Measurements from ENCODE around the gene POPDC2. TPM values are rescaled to one million over a fixed set of nuclear protein-coding genes. Genes with fewer than 3 reads are reported as not detected.

The POPDC2 gene
- total and polyA plus RNA-seq, 2 of the 4 experiments (the other 2 are of a cell fraction): under 0.01 to 0.29 TPM

DNA sequence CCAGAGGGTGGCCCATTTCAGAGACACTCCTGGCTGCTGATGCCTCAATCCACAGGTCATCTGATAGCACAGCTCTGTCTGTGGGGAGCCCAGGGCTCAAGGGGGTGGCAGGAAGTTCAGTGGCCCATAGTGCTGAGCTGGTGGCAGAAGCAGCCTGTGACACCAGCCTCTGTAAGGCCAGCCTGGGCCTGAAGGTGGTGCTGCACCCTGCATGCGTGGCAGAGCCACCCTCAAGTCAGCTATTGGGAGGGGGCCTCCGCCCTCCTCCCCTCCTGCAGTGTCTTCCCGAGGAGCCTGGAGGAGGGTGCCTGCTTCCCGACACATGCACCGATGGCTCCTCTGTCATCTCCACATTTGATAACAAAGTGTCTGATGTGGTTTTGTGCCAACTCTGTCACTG lies 59.7 kb downstream of the POPDC2 start:
- Histone ChIP-seq H4K8ac (ENCODE audit: low read depth in 2 of 2, low read length in 2 of 2) (no peak overlapping the region), H3K18ac (ENCODE audit: low read depth, low read length) (no peak overlapping the region), H3K79me1 (ENCODE audit: low read depth in 1 of 2, low read length in 2 of 2) (no peaks in the 10 kb centered on the region), H3K14ac (replicated peaks; ENCODE audit: low read depth, low read length) (no peak overlapping the region), H3K4ac (ENCODE audit: low read depth, low read length) (no peak overlapping the region), H4K20me1 (ENCODE audit: insufficient read depth, low read length) (no peaks in the 10 kb centered on the region), H3K4me1 (ENCODE audit: control insufficient read depth, insufficient read depth, low read length) (no peaks in the 10 kb centered on the region), H2BK5ac (ENCODE audit: low read depth, low read length, poor library complexity, severe bottlenecking) (no peak overlapping the region), H2AK5ac (ENCODE audit: low read depth, low read length) (no peak overlapping the region), H2AK9ac (replicated peaks; ENCODE audit: low read depth, low read length, poor library complexity) (no peak overlapping the region), H4K91ac (ENCODE audit: insufficient read depth, low read depth, low read length) (no peak overlapping the region), H4K5ac (ENCODE audit: low read depth, low read length) (no peak overlapping the region), H2AFZ (replicated peaks; ENCODE audit: low read length, poor library complexity) (no peak overlapping the region), H3K27me3 (ENCODE audit: control insufficient read depth, insufficient read depth, low read length) (peaks cover 19% of the 10 kb centered on the region), H3K23ac (ENCODE audit: low read depth, low read length) (no peak overlapping the region), H3K56ac (ENCODE audit: extremely low read depth, insufficient read depth, low read length) (no peak overlapping the region), H3K9ac (ENCODE audit: low read depth, low read length) (no peak overlapping the region), H3K9me3 (ENCODE audit: control insufficient read depth, insufficient read depth, low read length) (no peaks in the 10 kb centered on the region), H3K9me1 (ENCODE audit: insufficient read depth, low read length) (no peaks in the 10 kb centered on the region), H3K36me3 (ENCODE audit: control insufficient read depth, insufficient read depth, low read length) (no peaks in the 10 kb centered on the region), H3K4me3 (ENCODE audit: insufficient read depth, low read depth, low read length) (no peak overlapping the region), H2BK15ac (ENCODE audit: low read depth, low read length) (no peak overlapping the region), H3K27ac (ENCODE audit: insufficient read depth, low read length) (no peak overlapping the region), H2BK20ac (ENCODE audit: low read depth, low read length) (no peak overlapping the region), H2BK120ac (ENCODE audit: low read depth, low read length) (no peak overlapping the region), H3K4me2 (ENCODE audit: low read depth, low read length) (no peak overlapping the region)
- no TSS peak for BruUV-seq (replicated peaks)
- no peak for DNase-seq
- dilution Hi-C loops (cut with HindIII; ENCODE audit: low sequenced_read_pairs, unreplicated experiment): no loop called here
- POLR2A ChIA-PET (ENCODE audit: unreplicated experiment): no interaction called here
- intact Hi-C loops (cut with micrococcal nuclease): no loop called here
- CTCF ChIA-PET: no interaction called here
- WGBS, 2 experiments (ENCODE audit: extremely low coverage in 2 of 2, insufficient read length in 1 of 2): no CpG with 5 or more reads among the region's 5 CpGs
- no peak for TF ChIP-seq BHLHE40 (IDR thresholded peaks at IDR 0.05; ENCODE audit: low read depth, low read length)
- TF ChIP-seq SMC3 (IDR thresholded peaks at IDR 0.05; ENCODE audit: low read depth, low read length): no peak
- TF ChIP-seq MAZ (IDR thresholded peaks at IDR 0.05; ENCODE audit: borderline replicate concordance, low read depth, low read length): no peak
- TF ChIP-seq CHD1 (IDR thresholded peaks at IDR 0.05; ENCODE audit: low read depth, low read length): no peak
- TF ChIP-seq RAD21 (IDR thresholded peaks at IDR 0.05; ENCODE audit: low read length): peak; percentile 30
- TF ChIP-seq RCOR1 (IDR thresholded peaks at IDR 0.05; ENCODE audit: insufficient replicate concordance, low read length): no peak
- TF ChIP-seq CEBPB (IDR thresholded peaks at IDR 0.05; ENCODE audit: low read depth, low read length): no peak
- no peak for TF ChIP-seq FOS (IDR thresholded peaks at IDR 0.05; ENCODE audit: low read depth, low read length)
- TF ChIP-seq, protein P1, sequence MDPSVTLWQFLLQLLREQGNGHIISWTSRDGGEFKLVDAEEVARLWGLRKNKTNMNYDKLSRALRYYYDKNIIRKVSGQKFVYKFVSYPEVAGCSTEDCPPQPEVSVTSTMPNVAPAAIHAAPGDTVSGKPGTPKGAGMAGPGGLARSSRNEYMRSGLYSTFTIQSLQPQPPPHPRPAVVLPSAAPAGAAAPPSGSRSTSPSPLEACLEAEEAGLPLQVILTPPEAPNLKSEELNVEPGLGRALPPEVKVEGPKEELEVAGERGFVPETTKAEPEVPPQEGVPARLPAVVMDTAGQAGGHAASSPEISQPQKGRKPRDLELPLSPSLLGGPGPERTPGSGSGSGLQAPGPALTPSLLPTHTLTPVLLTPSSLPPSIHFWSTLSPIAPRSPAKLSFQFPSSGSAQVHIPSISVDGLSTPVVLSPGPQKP (IDR thresholded peaks at IDR 0.05; ENCODE audit: borderline replicate concordance, low read depth, low read length): no peak
- TF ChIP-seq, protein P2, sequence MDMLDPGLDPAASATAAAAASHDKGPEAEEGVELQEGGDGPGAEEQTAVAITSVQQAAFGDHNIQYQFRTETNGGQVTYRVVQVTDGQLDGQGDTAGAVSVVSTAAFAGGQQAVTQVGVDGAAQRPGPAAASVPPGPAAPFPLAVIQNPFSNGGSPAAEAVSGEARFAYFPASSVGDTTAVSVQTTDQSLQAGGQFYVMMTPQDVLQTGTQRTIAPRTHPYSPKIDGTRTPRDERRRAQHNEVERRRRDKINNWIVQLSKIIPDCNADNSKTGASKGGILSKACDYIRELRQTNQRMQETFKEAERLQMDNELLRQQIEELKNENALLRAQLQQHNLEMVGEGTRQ (IDR thresholded peaks at IDR 0.05; ENCODE audit: low read depth, low read length): no peak
- TF ChIP-seq MAFK (IDR thresholded peaks at IDR 0.05; ENCODE audit: low read depth, low read length): no peak
- no peak for TF ChIP-seq POLR2A (IDR thresholded peaks at IDR 0.05; ENCODE audit: low read depth, low read length)
- TF ChIP-seq, protein P3, sequence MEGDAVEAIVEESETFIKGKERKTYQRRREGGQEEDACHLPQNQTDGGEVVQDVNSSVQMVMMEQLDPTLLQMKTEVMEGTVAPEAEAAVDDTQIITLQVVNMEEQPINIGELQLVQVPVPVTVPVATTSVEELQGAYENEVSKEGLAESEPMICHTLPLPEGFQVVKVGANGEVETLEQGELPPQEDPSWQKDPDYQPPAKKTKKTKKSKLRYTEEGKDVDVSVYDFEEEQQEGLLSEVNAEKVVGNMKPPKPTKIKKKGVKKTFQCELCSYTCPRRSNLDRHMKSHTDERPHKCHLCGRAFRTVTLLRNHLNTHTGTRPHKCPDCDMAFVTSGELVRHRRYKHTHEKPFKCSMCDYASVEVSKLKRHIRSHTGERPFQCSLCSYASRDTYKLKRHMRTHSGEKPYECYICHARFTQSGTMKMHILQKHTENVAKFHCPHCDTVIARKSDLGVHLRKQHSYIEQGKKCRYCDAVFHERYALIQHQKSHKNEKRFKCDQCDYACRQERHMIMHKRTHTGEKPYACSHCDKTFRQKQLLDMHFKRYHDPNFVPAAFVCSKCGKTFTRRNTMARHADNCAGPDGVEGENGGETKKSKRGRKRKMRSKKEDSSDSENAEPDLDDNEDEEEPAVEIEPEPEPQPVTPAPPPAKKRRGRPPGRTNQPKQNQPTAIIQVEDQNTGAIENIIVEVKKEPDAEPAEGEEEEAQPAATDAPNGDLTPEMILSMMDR (conservative IDR thresholded peaks at IDR 0.05; ENCODE audit: low read depth, low read length): peak; percentile 29; the same call in 1 of the 2 replicates
- ATAC-seq (ENCODE audit: low read depth): no peak
- in situ Hi-C loops (cut with MboI; ENCODE audit: low sequenced_read_pairs): no loop called here
